HEK293T (cell line): ENCODE results near the gene APPL2.

Experiments
- CTCF ChIA-PET: fragments of 350-600 bp; formaldehyde crosslinking; extraction: SDS; loops from one replicate; lab custom pipeline; 2021; ENCODE audit warnings: antibody characterized with exemption, inconsistent platforms; lab: Yijun Ruan, JAX
- POLR2A ChIA-PET: fragments of 350-600 bp; formaldehyde crosslinking; extraction: SDS; loops from one replicate; lab custom pipeline; 2020; ENCODE audit warnings: antibody characterized with exemption, inconsistent platforms; lab: Yijun Ruan, JAX
- DNase-seq: peaks from one replicate; pipeline ENCODE4 v3.0.0; 2012; ENCODE audit warnings: mixed read lengths; ENCODE audit errors: extremely low spot score
- ARNT ChIP-seq: fragments of 450-650 bp; IDR thresholded peaks from 2 replicates; pipeline ENCODE4 v1.6.1; 2017; ENCODE audit warnings: mild to moderate bottlenecking
- BHLHE40 ChIP-seq: fragments of 450-650 bp; IDR thresholded peaks from 2 replicates; pipeline ENCODE4 v1.6.1; 2016; ENCODE audit warnings: mild to moderate bottlenecking, moderate library complexity, borderline replicate concordance
- CTBP1 ChIP-seq: fragments of 450-650 bp; IDR thresholded peaks from 2 replicates; pipeline ENCODE4 v1.6.1; 2016; ENCODE audit warnings: borderline replicate concordance
- ELF4 ChIP-seq: fragments of 450-650 bp; IDR thresholded peaks from 2 replicates; pipeline ENCODE4 v1.6.1; 2017; ENCODE audit warnings: antibody characterized with exemption
- FOXA1 ChIP-seq: fragments of 450-650 bp; IDR thresholded peaks from 2 replicates; pipeline ENCODE4 v1.6.1; 2016; ENCODE audit warnings: mild to moderate bottlenecking
- FOXK2 ChIP-seq: fragments of 450-650 bp; IDR thresholded peaks from 2 replicates; pipeline ENCODE4 v1.6.1; 2016; ENCODE audit warnings: mild to moderate bottlenecking
- FOXM1 ChIP-seq: fragments of 450-650 bp; IDR thresholded peaks from 2 replicates; pipeline ENCODE4 v1.6.1; 2017; ENCODE audit warnings: mild to moderate bottlenecking, borderline replicate concordance
- HDGF ChIP-seq: fragments of 450-650 bp; IDR thresholded peaks from 2 replicates; pipeline ENCODE4 v1.6.1; 2017; ENCODE audit warnings: antibody characterized with exemption, borderline replicate concordance
- L3MBTL2 ChIP-seq: fragments of 450-650 bp; conservative IDR thresholded peaks from 2 replicates; pipeline ENCODE4 v1.6.1; 2016; ENCODE audit warnings: mild to moderate bottlenecking
- LEF1 ChIP-seq: fragments of 450-650 bp; IDR thresholded peaks from 2 replicates; pipeline ENCODE4 v1.6.1; 2017; ENCODE audit warnings: mild to moderate bottlenecking, borderline replicate concordance
- NFRKB ChIP-seq: fragments of 450-650 bp; IDR thresholded peaks from 2 replicates; pipeline ENCODE4 v1.6.1; 2016; ENCODE audit warnings: mild to moderate bottlenecking, moderate library complexity
- PKNOX1 ChIP-seq: fragments of 450-650 bp; IDR thresholded peaks from 2 replicates; pipeline ENCODE4 v1.6.1; 2016
- SP1 ChIP-seq: fragments of 450-650 bp; IDR thresholded peaks from 2 replicates; pipeline ENCODE4 v1.6.1; 2017
- SUZ12 ChIP-seq: fragments of 450-650 bp; IDR thresholded peaks from 2 replicates; pipeline ENCODE4 v1.6.1; 2016; ENCODE audit warnings: mild to moderate bottlenecking
- TARDBP ChIP-seq: fragments of 450-650 bp; IDR thresholded peaks from 2 replicates; pipeline ENCODE4 v1.6.1; 2016
- ZNF384 ChIP-seq: fragments of 450-650 bp; IDR thresholded peaks from 2 replicates; pipeline ENCODE4 v1.6.1; 2016

The APPL2 gene

GRCh38 chr12:105271364-105271763 is 35.4 kb upstream of the APPL2 start:
- ChIA-PET POLR2A (no interaction called here), CTCF (no interaction called here)
- TF ChIP-seq ELF4 (no peak), HDGF (no peak), L3MBTL2 (no peak), ZNF384 (no peak), TARDBP (no peak), FOXM1 (no peak), NFRKB (no peak)
- DNase-seq = no peak

GRCh38 chr12:105270671-105271255 is 34.8 kb upstream of the APPL2 start:
- CTCF ChIA-PET = no interaction called here
- no peak for TF ChIP-seq L3MBTL2
- no peak for DNase-seq
- POLR2A ChIA-PET = no interaction called here

GRCh38 chr12:105267711-105268110 is 31.7 kb upstream of the APPL2 start:
- POLR2A ChIA-PET = interaction anchor here (2.3 kb wide), 1 partner anchor 32 kb away, joined by 8 read pairs; the partner anchor contains the start of gene APPL2
- TF ChIP-seq BHLHE40 (no peak), TARDBP (no peak), SUZ12 (no peak), FOXM1 (no peak), FOXK2 (no peak), PKNOX1 (no peak), L3MBTL2 (no peak)
- CTCF ChIA-PET = interaction anchor here (0.7 kb wide), 1 partner anchor 86 kb away, joined by 3 read pairs; no protein-coding TSS in a partner anchor
- no peak for DNase-seq

- TF ChIP-seq TARDBP (no peak), L3MBTL2 (no peak), SP1 (no peak), NFRKB (no peak), LEF1 (no peak), BHLHE40 (no peak), FOXA1 (no peak), ARNT (no peak), SUZ12 (no peak), CTBP1 (no peak), FOXK2 (no peak), PKNOX1 (no peak), ELF4 (no peak), ZNF384 (no peak), HDGF (no peak), FOXM1 (no peak)
- CTCF ChIA-PET = interaction anchor here (0.6 kb wide), 1 partner anchor 67 kb away, joined by 3 read pairs; no protein-coding TSS in a partner anchor
- DNase-seq = no peak
- POLR2A ChIA-PET = no interaction called here
These were observed 28.8 kb upstream of the APPL2 start for GRCh38 chr12:105264771-105265170.

- POLR2A ChIA-PET = no interaction called here
- DNase-seq = no peak
- CTCF ChIA-PET = no interaction called here
- TF ChIP-seq BHLHE40 = no peak
- no peak for TF ChIP-seq LEF1
- no peak for TF ChIP-seq SP1
- TF ChIP-seq PKNOX1 = no peak
- TF ChIP-seq TARDBP = no peak
- no peak for TF ChIP-seq ARNT
- TF ChIP-seq SUZ12 = no peak
- TF ChIP-seq FOXA1 = no peak
- no peak for TF ChIP-seq CTBP1
- TF ChIP-seq HDGF = no peak
- TF ChIP-seq L3MBTL2 = no peak
- no peak for TF ChIP-seq FOXM1
- no peak for TF ChIP-seq ZNF384
- no peak for TF ChIP-seq ELF4
- no peak for TF ChIP-seq FOXK2
These were observed 26.6 kb upstream of the APPL2 start for GRCh38 chr12:105262461-105263184.

GRCh38 chr12:105261010-105261409 is 25.0 kb upstream of the APPL2 start:
- DNase-seq = no peak
- POLR2A ChIA-PET = interaction anchor here (1.4 kb wide), 1 partner anchor 25 kb away, joined by 6 read pairs; the partner anchor contains the start of gene APPL2

More at GRCh38 chr12:105261010-105261409, 25.0 kb upstream of the APPL2 start:
- CTCF ChIA-PET = no interaction called here
- TF ChIP-seq TARDBP (no peak), CTBP1 (no peak), FOXA1 (no peak), L3MBTL2 (no peak), FOXK2 (no peak), FOXM1 (no peak), ELF4 (no peak), SUZ12 (no peak)
